Peyer's patch (tissue), 4 donors: Measurements from ENCODE around the gene ZNF268.

Experiments
- POLR2A ChIP-seq, 2 donors: fragments of 450-650 bp; IDR thresholded peaks; one replicate each; pipeline ENCODE4 v1.5.1; 2017; ENCODE audit warnings: antibody characterized with exemption in 2 of 2, mild to moderate bottlenecking in 2 of 2, moderate library complexity in 2 of 2
- TF ChIP-seq, protein P1 (sequence below), 6 experiments: fragments of 450-650 bp in 4 of 6; fragments of 200-600 bp in 2 of 6; sonication (generic) in 1 of 6; IDR thresholded peaks; one replicate each; pipeline ENCODE4 v1.5.1; 2017 to 2019; ENCODE audit warnings: antibody characterized with exemption in 6 of 6, mild to moderate bottlenecking in 3 of 6, moderate library complexity in 1 of 6

DNA sequence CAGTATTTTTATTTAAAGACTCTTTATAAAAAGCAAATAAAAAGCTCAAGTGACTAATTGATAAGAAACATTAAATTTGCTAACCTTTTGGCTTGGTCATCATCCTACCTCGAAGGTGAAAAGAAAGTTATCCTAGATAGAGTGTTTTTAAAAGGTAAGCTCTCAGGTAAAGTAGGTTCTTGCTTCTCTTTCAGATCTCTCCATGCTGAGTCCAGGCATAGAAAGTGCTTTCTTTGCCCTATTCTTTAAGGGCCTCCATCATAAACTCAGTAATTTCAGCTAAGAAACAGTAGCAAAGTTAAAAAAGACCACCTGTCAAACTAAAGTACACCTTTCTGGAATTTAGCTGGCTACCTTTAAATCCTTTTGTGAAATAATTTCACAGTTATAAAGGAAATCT, 75.0 kb downstream of the ZNF268 start:
- no peak for TF ChIP-seq POLR2A (IDR thresholded peaks at IDR 0.05)
- TF ChIP-seq, protein P1, sequence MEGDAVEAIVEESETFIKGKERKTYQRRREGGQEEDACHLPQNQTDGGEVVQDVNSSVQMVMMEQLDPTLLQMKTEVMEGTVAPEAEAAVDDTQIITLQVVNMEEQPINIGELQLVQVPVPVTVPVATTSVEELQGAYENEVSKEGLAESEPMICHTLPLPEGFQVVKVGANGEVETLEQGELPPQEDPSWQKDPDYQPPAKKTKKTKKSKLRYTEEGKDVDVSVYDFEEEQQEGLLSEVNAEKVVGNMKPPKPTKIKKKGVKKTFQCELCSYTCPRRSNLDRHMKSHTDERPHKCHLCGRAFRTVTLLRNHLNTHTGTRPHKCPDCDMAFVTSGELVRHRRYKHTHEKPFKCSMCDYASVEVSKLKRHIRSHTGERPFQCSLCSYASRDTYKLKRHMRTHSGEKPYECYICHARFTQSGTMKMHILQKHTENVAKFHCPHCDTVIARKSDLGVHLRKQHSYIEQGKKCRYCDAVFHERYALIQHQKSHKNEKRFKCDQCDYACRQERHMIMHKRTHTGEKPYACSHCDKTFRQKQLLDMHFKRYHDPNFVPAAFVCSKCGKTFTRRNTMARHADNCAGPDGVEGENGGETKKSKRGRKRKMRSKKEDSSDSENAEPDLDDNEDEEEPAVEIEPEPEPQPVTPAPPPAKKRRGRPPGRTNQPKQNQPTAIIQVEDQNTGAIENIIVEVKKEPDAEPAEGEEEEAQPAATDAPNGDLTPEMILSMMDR (IDR thresholded peaks at IDR 0.05): no peak
